GM04504 (cell line): ENCODE results near the gene SUZ12.
"Not testable (repeated sequence)": the region's sequence is repeated elsewhere in the genome, so short reads cannot be mapped to it uniquely, and the experiment has no call there.

ENCODE experiments used
- DNase-seq: peaks from one replicate; pipeline ENCODE4 v3.0.0-alpha.2; 2012; ENCODE audit warnings: low read depth

The SUZ12 gene

GRCh38 chr17:31951953-31952352, 15.1 kb downstream of the SUZ12 start:
- DNase-seq, result not testable (repeated sequence)

DNA sequence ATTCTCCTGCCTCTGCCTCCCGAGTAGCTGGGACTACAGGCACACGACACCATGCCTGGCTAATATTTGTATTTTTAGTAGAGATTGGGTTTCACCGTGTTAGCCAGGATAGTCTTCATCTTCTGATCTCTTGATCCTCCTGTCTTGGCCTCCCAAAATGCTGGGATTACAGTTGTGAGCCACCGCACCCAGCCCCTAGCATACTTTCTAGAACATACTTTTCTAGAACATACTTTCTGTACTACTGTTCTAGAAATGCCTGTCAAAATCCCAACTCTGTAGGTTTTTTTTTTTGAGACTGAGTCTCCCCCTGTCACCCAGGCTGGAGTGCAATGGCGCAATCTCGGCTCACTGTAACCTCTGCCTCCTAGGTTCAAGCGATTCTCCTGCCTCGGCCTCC, 27.3 kb downstream of the SUZ12 start:
- DNase-seq, result not testable (repeated sequence)

DNA sequence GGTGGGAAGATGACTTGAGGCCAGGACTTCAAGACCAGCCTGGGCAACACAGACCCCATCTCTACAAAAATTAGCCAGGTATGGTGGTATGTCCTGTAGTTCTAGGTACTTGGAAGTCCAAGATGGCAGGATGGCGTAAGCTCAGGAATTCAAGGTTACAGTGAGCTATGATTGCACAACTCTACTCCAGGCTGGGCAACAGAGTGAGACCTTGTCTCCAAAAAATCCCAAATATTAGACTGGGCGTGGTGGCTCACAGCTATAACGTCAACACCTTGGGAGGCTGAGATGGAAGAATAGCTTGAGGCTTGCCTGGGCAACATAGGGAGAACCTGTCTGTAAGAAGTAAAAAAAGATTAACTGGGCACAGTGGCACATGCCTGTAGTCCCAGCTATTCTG, 30.8 kb downstream of the SUZ12 start:
- no peak for DNase-seq

- DNase-seq, result not testable (repeated sequence)
Observed at GRCh38 chr17:31970416-31970815, 33.6 kb downstream of the SUZ12 start.

- DNase-seq, result not testable (repeated sequence)
Observed at GRCh38 chr17:31974269-31975071, 37.7 kb downstream of the SUZ12 start.

GRCh38 chr17:31975391-31975790, 38.6 kb downstream of the SUZ12 start:
- not testable (repeated sequence) for DNase-seq

- DNase-seq, result not testable (repeated sequence)
Observed at GRCh38 chr17:31991821-31992220, 55.0 kb downstream of the SUZ12 start.

DNA sequence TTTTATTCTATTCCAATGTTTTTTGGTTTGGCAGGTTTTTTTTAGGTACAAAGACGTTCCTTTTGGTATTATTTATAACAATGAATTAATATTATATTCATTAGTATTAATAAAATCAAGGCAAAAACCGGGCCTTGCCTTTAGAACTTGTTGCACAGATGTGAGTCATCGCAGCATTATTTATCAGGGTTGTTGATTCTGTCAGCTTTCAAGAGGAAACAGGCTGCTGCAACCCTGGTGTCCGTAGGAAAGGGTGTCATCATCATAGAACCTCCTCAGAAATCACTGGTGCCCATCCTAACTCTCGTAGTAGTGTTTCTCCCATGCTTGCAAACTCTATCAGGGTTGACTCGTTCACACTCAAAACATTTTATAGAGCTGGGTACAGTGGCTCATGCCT, 60.2 kb downstream of the SUZ12 start:
- no peak for DNase-seq

- peak; percentile 39 for DNase-seq
Observed at GRCh38 chr17:32006957-32007462, 70.2 kb downstream of the SUZ12 start, which contains the start of gene LRRC37B. Gene LRRC37B (plus strand): TSS chr17:32007383. CDS start chr17:32021393, 14,010 bp downstream.

- DNase-seq, result no peak
Observed at GRCh38 chr17:32007463-32008298, 70.9 kb downstream of the SUZ12 start.

GRCh38 chr17:32009262-32009542, 72.4 kb downstream of the SUZ12 start:
- no peak for DNase-seq

DNA sequence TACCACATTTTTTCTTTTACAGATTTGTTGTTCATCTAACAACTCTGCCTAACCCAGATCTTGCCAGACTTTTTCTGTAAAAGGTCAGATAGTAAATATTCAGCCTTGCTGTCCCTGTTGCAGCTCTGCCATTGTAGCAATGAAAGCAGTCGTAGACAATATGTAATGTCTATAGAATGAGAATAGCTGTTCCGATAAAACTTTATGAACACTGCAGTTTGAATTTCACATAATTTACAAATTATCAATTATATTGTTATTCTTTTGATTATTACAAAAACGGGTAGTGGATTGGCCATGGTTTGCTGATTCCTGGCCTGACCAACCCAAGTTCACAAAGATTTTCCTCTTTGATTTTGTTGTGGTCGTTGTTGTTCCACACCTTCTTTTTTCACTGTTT, 73.3 kb downstream of the SUZ12 start:
- DNase-seq, result no peak

DNA sequence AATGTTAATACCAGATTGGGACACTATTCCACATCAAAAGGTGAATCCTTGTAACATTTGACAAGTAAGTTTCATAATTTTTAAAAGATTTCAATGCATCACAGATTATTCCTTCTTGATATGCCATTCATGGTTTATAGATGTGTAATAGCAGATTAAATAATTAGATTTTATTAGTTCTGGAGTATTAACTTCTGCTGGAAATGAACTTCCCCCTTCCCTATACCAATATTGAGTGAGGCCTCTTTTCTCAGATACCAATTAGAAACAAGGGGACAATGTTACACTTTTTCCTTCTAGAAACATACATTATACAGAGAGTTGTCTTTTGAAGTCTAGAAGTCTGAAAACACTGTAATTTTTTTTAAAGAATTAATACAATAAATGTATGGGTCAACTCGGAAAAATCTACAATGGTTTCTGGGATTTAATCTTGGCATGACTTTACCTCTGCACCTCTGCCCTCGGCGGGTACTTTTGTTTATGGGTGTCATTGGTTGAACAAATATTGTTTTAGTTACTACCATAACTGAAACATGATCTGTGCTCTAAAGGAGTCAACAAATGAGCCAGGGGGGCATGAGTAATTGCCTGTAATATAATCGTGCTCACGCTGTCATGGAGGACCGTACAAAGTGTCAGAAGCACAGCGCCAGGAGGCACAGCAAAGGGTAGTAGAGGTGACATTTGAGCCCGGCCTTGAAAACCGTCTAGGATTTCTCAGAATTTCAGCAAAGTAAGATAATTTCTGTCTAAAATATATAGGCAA, 78.6 kb downstream of the SUZ12 start:
- no peak for DNase-seq

- no peak for DNase-seq
Observed at GRCh38 chr17:32016231-32016630, 79.4 kb downstream of the SUZ12 start.

- no peak for DNase-seq
Observed at GRCh38 chr17:32019228-32019627, 82.4 kb downstream of the SUZ12 start.

- DNase-seq, result no peak
Observed at GRCh38 chr17:32020943-32021614, 84.3 kb downstream of the SUZ12 start.

DNA sequence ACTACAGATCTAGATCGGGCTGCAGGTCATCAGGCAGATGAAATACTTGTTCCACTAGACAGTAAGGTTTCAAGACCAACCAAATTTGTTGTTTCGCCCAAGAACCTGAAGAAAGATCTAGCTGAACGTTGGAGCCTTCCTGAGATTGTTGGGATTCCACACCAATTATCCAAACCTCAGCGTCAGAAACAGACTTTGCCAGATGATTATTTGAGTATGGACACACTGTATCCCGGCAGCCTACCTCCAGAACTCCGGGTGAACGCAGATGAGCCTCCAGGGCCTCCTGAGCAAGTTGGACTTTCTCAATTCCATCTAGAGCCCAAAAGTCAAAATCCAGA, 84.8 kb downstream of the SUZ12 start:
- no peak for DNase-seq

DNA sequence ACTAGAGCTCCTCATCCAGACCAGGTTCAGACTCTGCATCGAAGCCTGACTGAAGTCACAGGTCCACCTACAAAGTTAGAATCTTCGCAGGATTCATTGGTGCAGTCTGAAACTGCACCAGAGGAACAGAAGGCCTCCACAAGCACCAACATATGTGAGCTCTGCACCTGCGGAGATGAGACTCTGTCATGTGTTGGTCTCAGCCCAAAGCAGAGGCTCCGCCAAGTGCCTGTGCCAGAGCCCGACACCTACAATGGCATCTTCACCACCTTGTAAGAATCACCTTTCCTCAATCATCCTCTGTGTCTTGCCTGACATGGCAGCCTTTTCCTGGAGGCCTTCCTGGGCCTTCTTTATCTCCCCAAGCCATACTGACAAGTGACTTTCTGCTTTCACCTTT, 85.7 kb downstream of the SUZ12 start:
- DNase-seq, result not testable (repeated sequence)

- not testable (repeated sequence) for DNase-seq
Observed at GRCh38 chr17:32027271-32027670, 90.5 kb downstream of the SUZ12 start.

DNA sequence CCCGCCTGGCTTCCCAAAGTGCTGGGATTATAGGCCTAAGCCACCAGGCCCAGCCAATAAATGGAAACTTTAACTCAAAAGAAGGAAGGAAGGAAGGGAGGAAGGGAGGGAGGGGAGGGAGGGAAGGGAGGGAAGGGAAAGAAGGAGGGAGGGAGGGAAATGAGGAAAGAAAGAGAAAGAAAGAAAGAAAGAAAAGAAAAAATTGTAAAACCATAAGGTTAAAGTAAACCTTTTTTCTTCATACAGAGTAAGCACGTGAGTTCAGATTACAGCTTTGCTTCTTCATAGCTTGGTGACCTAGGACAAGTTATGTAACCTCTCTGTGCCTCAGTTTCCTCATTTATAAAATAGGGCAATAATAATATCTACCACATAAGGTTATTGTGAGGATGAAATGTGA, 96.4 kb downstream of the SUZ12 start:
- no peak for DNase-seq

DNA sequence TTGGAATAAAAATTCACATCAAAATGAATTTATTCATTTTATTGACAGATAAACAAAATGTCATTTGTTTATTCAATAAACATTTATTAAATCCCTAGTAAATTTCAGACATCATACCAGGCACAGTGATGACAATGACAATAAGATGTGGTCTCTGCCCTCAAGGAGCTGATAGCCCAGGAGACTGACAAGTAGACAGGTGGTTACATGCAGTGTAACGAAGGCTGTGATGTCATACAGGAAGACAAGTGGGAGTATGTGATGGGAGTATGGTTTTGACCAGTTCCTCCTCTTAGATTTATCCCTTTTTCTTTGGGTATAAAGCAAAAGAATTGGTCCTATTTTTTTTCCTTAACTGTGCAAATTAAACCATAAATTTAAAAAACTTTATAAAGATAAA, 97.0 kb downstream of the SUZ12 start:
- not testable (repeated sequence) for DNase-seq

DNA sequence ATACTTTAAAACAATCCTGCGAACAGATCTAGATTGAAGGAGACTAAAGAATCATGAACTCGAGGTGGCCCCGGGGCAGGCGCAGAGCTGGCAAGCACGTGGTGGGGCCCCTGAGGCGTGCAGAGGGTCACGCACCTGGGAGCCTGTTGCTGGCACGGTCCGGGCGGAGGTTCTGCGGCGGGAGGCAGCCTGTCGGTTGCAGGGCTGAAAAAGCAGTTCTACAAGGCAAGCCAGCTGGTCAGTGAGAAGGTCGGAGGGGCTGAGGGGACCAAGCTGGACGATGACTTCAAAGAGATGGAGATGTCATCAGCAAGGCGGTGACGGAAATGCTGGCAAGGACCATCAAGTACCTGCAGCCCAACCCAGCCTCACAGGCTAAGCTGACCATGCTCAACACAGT, 103.4 kb downstream of the SUZ12 start:
- not testable (repeated sequence) for DNase-seq
